HEK293 (cell line): ENCODE measurements around the gene APBB2.

Source experiments
- KLF7 ChIP-seq: fragments of 450-650 bp; formaldehyde crosslinking; IDR thresholded peaks from 2 replicates; pipeline ENCODE4 v1.5.1; 2016; ENCODE audit warnings: missing biosample characterization, missing genetic modification characterization, borderline replicate concordance
- TCF7L2 ChIP-seq: IDR thresholded peaks from 2 replicates; pipeline ENCODE4 v1.6.1; 2011; ENCODE audit warnings: low read depth, mild to moderate bottlenecking, inconsistent platforms, low read length, moderate library complexity, borderline replicate concordance
- YY1 ChIP-seq: fragments of 450-650 bp; formaldehyde crosslinking; IDR thresholded peaks from 2 replicates; pipeline ENCODE4 v1.5.1; 2018; ENCODE audit warnings: missing biosample characterization, missing genetic modification characterization
- ZFP69B ChIP-seq: fragments of 450-650 bp; formaldehyde crosslinking; IDR thresholded peaks from 2 replicates; pipeline ENCODE4 v1.5.1; 2016; ENCODE audit warnings: missing biosample characterization, missing genetic modification characterization
- ZNF174 ChIP-seq: fragments of 450-650 bp; formaldehyde crosslinking; IDR thresholded peaks from 2 replicates; pipeline ENCODE4 v1.5.0; 2017; ENCODE audit warnings: missing biosample characterization, mild to moderate bottlenecking, missing genetic modification characterization
- ZNF311 ChIP-seq: fragments of 450-650 bp; formaldehyde crosslinking; IDR thresholded peaks from 2 replicates; pipeline ENCODE4 v1.5.1; 2017; ENCODE audit warnings: missing biosample characterization, missing genetic modification characterization, borderline replicate concordance
- ZNF324 ChIP-seq: fragments of 450-650 bp; formaldehyde crosslinking; IDR thresholded peaks from 2 replicates; pipeline ENCODE4 v1.5.1; 2016; ENCODE audit warnings: missing biosample characterization, missing genetic modification characterization
- ZNF548 ChIP-seq: fragments of 450-650 bp; formaldehyde crosslinking; IDR thresholded peaks from 2 replicates; pipeline ENCODE4 v1.5.1; 2016; ENCODE audit warnings: missing biosample characterization, missing genetic modification characterization
- ZNF549 ChIP-seq: fragments of 450-650 bp; IDR thresholded peaks from 2 replicates; pipeline ENCODE4 v1.5.1; 2018; ENCODE audit warnings: missing biosample characterization, missing genetic modification characterization, mild to moderate bottlenecking, inconsistent platforms, moderate library complexity
- ZNF660 ChIP-seq: fragments of 450-650 bp; IDR thresholded peaks from 2 replicates; pipeline ENCODE4 v1.5.1; 2018; ENCODE audit warnings: missing biosample characterization, mild to moderate bottlenecking, missing genetic modification characterization
- TF ChIP-seq, protein P1 (sequence below): fragments of 450-650 bp; formaldehyde crosslinking; IDR thresholded peaks from 2 replicates; pipeline ENCODE4 v1.5.1; 2016; ENCODE audit warnings: missing biosample characterization, missing genetic modification characterization, low read depth
- TF ChIP-seq, protein P2 (sequence below): fragments of 450-650 bp; formaldehyde crosslinking; IDR thresholded peaks from 2 replicates; pipeline ENCODE4 v1.5.1; 2016; ENCODE audit warnings: missing biosample characterization, missing genetic modification characterization
- TF ChIP-seq, protein P3 (sequence below): fragments of 450-650 bp; formaldehyde crosslinking; IDR thresholded peaks from 2 replicates; pipeline ENCODE4 v1.5.1; 2016; ENCODE audit warnings: missing biosample characterization, missing genetic modification characterization

DNA sequence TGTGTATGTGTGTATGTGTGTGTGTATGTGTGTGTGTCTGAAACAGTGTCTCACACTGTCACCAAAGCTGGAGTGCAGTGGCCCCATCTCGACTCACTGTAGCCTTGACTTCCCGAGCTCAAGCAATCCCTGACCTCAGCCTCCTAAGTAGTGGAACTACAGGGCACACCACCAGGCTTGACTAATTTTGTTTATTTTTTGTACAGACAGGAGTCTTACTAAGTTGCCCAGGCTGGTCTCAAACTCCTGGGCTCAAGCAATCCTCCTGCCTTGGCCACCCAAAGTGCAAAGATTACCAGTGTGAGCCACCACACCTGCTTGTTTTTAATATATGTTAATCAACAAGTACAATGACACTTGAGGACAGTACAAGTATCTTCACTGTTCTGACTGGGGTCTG is 92.4 kb downstream of the APBB2 start:
- TF ChIP-seq, protein P1, sequence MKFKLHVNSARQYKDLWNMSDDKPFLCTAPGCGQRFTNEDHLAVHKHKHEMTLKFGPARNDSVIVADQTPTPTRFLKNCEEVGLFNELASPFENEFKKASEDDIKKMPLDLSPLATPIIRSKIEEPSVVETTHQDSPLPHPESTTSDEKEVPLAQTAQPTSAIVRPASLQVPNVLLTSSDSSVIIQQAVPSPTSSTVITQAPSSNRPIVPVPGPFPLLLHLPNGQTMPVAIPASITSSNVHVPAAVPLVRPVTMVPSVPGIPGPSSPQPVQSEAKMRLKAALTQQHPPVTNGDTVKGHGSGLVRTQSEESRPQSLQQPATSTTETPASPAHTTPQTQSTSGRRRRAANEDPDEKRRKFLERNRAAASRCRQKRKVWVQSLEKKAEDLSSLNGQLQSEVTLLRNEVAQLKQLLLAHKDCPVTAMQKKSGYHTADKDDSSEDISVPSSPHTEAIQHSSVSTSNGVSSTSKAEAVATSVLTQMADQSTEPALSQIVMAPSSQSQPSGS (tag by site-specific recombination), result no peak
- TF ChIP-seq ZNF660 (tag by site-specific recombination) (no peak), ZNF311 (tag by site-specific recombination) (no peak), YY1 (tag by site-specific recombination) (no peak), TCF7L2 (no peak), ZNF324 (tag by site-specific recombination) (no peak), ZFP69B (tag by site-specific recombination) (no peak), ZNF548 (no peak), KLF7 (tag by site-specific recombination) (no peak), ZNF174 (tag by site-specific recombination) (no peak), ZNF549 (tag by site-specific recombination) (no peak)
- TF ChIP-seq, protein P2, sequence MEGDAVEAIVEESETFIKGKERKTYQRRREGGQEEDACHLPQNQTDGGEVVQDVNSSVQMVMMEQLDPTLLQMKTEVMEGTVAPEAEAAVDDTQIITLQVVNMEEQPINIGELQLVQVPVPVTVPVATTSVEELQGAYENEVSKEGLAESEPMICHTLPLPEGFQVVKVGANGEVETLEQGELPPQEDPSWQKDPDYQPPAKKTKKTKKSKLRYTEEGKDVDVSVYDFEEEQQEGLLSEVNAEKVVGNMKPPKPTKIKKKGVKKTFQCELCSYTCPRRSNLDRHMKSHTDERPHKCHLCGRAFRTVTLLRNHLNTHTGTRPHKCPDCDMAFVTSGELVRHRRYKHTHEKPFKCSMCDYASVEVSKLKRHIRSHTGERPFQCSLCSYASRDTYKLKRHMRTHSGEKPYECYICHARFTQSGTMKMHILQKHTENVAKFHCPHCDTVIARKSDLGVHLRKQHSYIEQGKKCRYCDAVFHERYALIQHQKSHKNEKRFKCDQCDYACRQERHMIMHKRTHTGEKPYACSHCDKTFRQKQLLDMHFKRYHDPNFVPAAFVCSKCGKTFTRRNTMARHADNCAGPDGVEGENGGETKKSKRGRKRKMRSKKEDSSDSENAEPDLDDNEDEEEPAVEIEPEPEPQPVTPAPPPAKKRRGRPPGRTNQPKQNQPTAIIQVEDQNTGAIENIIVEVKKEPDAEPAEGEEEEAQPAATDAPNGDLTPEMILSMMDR, result no peak
- TF ChIP-seq, protein P3, sequence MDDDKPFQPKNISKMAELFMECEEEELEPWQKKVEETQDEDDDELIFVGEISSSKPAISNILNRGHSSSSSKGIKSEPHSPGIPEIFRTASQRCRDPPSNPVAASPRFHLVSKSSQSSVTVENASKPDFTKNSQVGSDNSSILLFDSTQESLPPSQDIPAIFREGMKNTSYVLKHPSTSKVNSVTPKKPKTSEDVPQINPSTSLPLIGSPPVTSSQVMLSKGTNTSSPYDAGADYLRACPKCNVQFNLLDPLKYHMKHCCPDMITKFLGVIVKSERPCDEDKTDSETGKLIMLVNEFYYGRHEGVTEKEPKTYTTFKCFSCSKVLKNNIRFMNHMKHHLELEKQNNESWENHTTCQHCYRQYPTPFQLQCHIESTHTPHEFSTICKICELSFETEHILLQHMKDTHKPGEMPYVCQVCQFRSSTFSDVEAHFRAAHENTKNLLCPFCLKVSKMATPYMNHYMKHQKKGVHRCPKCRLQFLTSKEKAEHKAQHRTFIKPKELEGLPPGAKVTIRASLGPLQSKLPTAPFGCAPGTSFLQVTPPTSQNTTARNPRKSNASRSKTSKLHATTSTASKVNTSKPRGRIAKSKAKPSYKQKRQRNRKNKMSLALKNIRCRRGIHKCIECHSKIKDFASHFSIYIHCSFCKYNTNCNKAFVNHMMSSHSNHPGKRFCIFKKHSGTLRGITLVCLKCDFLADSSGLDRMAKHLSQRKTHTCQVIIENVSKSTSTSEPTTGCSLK, result no peak
